HT1080 (cell line): Measurements from ENCODE around the gene PACRGL. TPM values are rescaled to one million over a fixed set of nuclear protein-coding genes. Genes with fewer than 3 reads are reported as not detected.
"Not testable (repeated sequence)": the region's sequence is repeated elsewhere in the genome, so short reads cannot be mapped to it uniquely, and the experiment has no call there.

Experiments used
- DNase-seq: peaks from one replicate; pipeline ENCODE4 v3.0.0-alpha.2; 2015; ENCODE audit warnings: low read depth
- total RNA-seq: library from RNA; depleted of rRNA; stranded (reverse); fragments of >200 nt; shearing (Covaris generic); gene quantifications from 2 replicates; pipeline ENCODE4 v1.2.3, GENCODE V29; 2014

Gene PACRGL
- total RNA-seq, 1 experiment from 2014 or later = 21.7 TPM

GRCh38 chr4:20723019-20723418, 22.8 kb downstream of the PACRGL start:
- DNase-seq = no peak

DNA sequence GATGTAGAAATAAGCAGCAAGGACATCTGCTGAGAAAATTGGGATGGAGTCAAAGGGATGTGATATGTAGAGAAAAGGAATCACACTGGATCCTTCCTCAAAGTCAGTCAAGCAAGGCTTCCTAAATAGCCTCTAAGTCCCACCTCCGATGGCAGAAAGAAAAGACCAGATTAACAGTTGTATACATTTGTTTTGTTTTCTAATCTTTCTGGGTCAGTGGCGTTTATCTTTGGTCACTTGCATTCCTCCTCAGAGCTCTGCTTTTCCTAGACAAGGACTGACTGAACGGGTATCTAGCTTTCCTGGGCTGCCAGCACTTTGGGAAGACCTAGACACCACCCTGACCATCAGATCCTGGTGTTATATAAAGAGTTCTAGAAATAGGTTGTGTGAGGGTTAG, 23.2 kb downstream of the PACRGL start:
- DNase-seq = no peak

DNA sequence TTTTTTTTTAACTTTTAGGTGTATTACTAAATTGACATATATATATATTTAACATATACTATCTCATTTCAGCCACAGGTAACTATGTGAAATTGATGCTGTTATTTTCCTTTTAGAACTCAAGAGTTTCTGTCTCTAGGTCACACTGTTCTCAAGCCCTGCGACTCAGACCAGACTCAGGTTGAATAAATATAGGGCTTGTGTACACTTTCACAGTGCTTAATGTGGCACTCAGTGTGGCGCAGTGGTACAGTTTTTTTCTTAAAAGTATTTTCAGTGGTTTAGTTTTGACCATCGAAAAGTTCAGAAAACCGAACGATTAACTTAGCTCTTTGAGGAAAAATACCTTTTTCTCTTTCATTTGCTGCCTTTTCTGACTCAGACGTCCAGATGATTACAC, 24.7 kb downstream of the PACRGL start:
- DNase-seq = no peak

DNA sequence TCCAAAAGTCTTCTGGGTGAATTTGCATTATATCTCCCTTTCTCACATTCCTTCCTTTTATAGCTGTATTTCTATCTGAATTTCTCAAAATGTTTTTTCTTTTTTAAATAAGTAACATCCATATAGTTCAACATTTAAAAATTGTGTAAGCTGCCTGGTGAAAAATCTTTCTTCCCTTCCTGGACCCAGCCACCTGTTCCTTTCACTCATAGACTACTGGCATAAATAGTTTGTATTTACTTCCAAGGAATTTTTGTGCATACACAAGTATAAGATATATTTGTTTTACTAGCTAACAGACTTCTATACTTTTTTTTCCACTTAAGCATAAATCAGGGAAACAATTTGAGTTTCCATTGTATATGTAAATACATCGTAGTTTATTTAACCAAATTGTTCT, 35.7 kb downstream of the PACRGL start:
- DNase-seq = no peak

- DNase-seq = not testable (repeated sequence)
Measured at GRCh38 chr4:20746000-20746399, 45.7 kb downstream of the PACRGL start.

GRCh38 chr4:20752641-20753040, 52.4 kb downstream of the PACRGL start:
- no peak for DNase-seq

- DNase-seq = no peak
Measured at GRCh38 chr4:20754036-20754435, 53.8 kb downstream of the PACRGL start.

DNA sequence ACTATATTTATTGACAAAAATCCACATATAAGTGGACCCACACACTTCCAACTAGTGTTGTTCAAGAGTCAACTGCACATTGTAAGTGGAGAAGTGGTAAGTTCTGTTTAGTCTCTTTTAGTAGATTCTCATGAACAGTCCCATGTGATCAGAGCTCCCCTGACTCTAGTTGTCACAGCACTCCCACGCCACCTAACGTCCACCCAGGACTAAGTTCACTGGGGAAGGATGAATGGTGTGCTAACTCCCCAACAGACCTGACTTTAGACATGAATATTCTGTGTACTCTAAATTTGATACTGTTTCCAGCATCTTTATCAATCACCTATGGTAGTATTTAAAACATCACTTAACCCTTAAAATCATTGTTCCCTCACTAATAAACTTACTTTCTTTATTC, 59.8 kb downstream of the PACRGL start:
- peak; percentile 12 for DNase-seq

- no peak for DNase-seq
Measured at GRCh38 chr4:20761382-20761781, 61.1 kb downstream of the PACRGL start.

DNA sequence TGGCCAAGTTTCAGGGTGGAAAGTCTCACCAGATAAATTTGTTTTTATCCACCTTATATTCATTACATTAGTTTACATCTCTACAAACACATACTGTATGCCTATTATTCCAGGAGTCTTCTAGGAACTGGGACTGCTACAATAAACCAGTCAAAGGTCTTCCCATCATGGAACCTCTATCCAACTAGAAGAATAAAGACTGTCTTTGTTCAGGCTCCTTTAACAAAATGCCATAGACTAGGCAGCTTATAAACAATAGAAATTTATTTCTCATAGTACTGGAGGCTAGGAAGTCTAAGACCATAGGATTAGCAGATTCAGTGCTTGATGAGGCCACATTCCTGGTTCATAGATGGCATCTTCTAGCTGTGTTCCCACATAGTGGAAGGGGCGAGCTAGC, 61.6 kb downstream of the PACRGL start:
- no peak for DNase-seq

DNA sequence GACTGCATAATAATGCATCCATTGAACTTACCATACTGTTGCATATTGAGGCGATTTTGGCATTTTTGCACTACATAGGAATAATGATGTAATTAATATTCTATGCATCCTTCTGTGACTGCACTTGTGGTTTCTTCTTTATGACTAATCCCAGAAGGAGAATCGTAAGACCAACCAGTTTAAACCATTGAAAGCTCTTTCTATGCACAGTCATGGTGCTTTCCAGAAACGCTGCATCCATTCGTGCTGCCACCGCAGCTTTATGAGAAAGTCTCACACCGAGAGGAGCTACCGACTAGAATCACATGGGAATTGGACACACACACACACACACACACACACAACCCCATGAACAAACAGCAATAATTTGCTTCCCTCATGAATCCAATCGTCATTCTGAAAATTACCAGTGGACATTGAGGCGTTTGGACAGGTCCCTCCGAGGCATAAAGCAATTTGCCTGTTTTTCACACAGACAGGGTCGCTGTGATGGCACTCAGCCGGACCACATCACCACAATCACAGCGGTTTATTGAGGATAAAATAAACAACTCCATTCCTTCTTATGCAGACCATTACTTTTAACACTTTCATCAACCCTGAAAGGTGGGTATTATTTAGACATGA, 64.2 kb downstream of the PACRGL start:
- DNase-seq = peak; percentile 47

DNA sequence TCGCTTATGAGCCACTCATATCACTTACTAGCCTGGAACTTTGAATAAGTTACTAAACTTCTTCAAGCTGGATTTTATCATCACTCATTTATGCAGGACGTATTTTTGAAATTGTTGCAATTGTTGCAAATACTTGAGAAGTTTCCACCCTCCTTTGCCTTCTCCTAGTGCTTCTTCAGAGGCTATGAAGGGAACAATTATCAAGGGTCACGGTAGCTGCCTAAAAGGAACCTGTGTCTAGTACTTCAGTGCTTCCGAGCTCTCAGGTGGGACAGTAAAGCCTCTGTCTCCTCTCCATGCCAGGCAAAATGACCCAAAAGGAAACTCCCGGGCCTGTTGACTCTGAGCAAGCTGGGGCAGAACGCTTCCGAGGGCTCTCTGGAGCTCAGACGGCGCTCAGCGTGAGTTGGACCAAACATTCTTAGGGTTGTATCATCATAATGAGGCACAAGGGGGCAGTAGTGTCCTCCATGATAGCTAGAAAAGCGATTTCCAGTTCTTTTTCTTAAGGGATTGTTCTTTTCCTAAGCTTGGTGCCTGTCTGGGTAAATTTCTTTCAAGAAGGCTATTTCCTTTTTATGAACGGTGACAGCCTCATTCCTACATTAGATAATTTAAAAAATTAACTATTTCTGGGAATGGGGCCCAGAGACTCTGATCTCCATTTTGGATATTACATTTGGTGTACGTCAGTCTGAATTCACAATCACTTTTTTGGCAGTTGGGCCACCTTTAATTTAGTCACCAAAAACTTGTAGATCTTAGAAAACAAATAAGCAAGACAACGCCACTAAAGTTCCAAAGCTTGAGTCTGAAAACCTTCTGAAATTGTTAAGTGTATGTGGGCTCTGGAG, 73.1 kb downstream of the PACRGL start:
- DNase-seq = peak; percentile 59

- peak; percentile 2 for DNase-seq
Measured at GRCh38 chr4:20778896-20779295, 78.6 kb downstream of the PACRGL start.

- not testable (repeated sequence) for DNase-seq
Measured at GRCh38 chr4:20783134-20783533, 82.9 kb downstream of the PACRGL start.

DNA sequence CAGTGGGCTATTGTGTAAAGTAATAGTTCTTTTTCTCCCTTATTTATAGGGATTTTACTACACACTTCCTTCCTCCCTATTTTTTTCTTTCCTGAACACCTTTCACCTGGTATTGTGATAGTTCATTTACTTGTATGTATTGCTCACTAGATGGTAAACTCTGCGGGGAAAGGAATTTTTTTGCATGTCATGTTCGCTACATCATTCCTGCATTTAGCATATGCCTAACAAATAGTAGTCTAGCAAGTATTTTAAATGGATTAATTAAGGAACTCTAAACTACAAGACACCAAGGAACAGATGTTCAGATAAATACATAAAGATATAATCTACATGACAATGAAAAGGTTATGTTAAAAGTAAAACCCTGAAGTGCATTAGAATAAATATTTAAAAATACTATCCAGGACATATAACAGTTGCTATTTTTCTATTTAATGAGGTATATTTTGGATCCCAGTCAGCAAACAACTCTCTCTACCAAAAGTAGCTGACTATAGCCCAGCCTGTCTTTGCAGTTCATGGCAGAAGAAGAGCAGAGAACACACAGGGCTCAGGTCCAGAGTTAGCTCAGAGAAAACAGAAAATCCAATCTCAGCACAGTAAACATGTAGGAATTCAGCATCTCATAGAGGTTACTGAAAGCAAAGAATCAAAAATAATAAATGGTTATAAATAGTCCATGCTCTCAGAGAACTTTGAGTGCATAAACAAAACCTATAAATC, 87.8 kb downstream of the PACRGL start:
- DNase-seq = no peak
